ENCODE results near the gene IGF2.

The IGF2 gene

DNA sequence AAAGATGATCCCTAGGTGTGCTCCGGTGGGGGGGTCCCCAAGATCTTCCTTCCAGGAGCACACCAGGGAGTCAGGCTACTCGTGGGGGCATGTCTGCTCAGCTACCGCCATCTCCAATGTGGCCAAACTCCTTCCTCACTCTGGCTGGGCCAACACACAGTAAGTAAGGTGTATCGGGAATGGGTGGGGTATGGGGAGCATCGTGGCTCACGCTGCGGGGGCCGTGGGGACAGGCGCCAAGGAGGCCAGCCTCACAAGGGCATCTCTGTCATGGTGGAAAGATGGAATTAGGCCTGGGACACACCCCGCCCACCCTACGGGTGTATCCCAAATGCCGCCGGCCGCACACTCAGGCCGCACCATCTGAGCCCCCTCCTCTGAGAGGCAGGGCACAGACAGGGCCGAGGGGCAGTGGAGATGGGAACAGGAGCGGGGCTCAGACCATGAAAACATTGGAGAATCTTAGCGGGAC lies 8.3 kb downstream of the IGF2 start:
- H3K9me3 ChIP-seq (ENCODE audit: control insufficient read depth, insufficient read depth, low read depth, low read length), result no peaks in the 10 kb centered on the region
- H3K4me1 ChIP-seq (ENCODE audit: control insufficient read depth, insufficient read depth, low read length), result no peaks in the 10 kb centered on the region
- CTCF ChIA-PET, result interaction anchor here (0.6 kb wide), 1 partner anchor 77 kb away, joined by 3 read pairs; no protein-coding TSS in a partner anchor
- H3K36me3 ChIP-seq (ENCODE audit: control insufficient read depth in 2 of 2, insufficient read depth in 1 of 2, low read length in 2 of 2), result peaks cover 0 to 9% of the 10 kb centered on the region in 2 experiments; a peak in 1 of 3 replicates
- no peak for TF ChIP-seq ZNF677 (tag by site-specific recombination; IDR thresholded peaks at IDR 0.05)
- TF ChIP-seq ZFP37 (tag by site-specific recombination; IDR thresholded peaks at IDR 0.05), result no peak
- TF ChIP-seq ZNF623 (tag by site-specific recombination; IDR thresholded peaks at IDR 0.05), result no peak
- TF ChIP-seq ZNF707 (tag by site-specific recombination; IDR thresholded peaks at IDR 0.05), result no peak
- no peak for TF ChIP-seq SCRT2 (tag by site-specific recombination; IDR thresholded peaks at IDR 0.05)
- no peak for TF ChIP-seq ZNF266 (tag by site-specific recombination; IDR thresholded peaks at IDR 0.05; ENCODE audit: low read depth)
- TF ChIP-seq ZBTB17 (tag by site-specific recombination; IDR thresholded peaks at IDR 0.05), result no peak
- TF ChIP-seq, protein P1, sequence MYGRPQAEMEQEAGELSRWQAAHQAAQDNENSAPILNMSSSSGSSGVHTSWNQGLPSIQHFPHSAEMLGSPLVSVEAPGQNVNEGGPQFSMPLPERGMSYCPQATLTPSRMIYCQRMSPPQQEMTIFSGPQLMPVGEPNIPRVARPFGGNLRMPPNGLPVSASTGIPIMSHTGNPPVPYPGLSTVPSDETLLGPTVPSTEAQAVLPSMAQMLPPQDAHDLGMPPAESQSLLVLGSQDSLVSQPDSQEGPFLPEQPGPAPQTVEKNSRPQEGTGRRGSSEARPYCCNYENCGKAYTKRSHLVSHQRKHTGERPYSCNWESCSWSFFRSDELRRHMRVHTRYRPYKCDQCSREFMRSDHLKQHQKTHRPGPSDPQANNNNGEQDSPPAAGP (tag by site-specific recombination; IDR thresholded peaks at IDR 0.05), result no peak
- no peak for TF ChIP-seq ZBTB21 (tag by site-specific recombination; IDR thresholded peaks at IDR 0.05)
- TF ChIP-seq ZNF324 (tag by site-specific recombination; IDR thresholded peaks at IDR 0.05), result no peak
- TF ChIP-seq ZNF518A (tag by site-specific recombination; conservative IDR thresholded peaks at IDR 0.05; ENCODE audit: low read depth), result no peak
- TF ChIP-seq ZNF416 (tag by site-specific recombination; IDR thresholded peaks at IDR 0.05), result no peak
- no peak for TF ChIP-seq ZNF174 (tag by site-specific recombination; IDR thresholded peaks at IDR 0.05)
- TF ChIP-seq ZNF239 (tag by site-specific recombination; IDR thresholded peaks at IDR 0.05), result no peak
- TF ChIP-seq PATZ1 (tag by site-specific recombination; IDR thresholded peaks at IDR 0.05), result no peak
- TF ChIP-seq ZNF404 (tag by site-specific recombination; IDR thresholded peaks at IDR 0.05), result no peak
- TF ChIP-seq ZNF837 (tag by site-specific recombination; IDR thresholded peaks at IDR 0.05), result no peak
- TF ChIP-seq ZBTB49 (tag by site-specific recombination; IDR thresholded peaks at IDR 0.05; ENCODE audit: low read depth), result no peak
- no peak for TF ChIP-seq ZNF133 (tag by site-specific recombination; IDR thresholded peaks at IDR 0.05)
- no peak overlapping the region for H3K4me3 ChIP-seq (ENCODE audit: low read depth, low read length)
- no peak overlapping the region for H3K27ac ChIP-seq (ENCODE audit: extremely low read depth, low read depth, low read length)
- POLR2A ChIA-PET, result no interaction called here

Data from HEK293 (cell line).